Dermis microvascular lymphatic vessel endothelial cell (primary cell): ENCODE data around the gene HSD3B2. TPM values are rescaled to one million over a fixed set of nuclear protein-coding genes. Genes with fewer than 3 reads are reported as not detected.
"Not testable (repeated sequence)": the region's sequence is repeated elsewhere in the genome, so short reads cannot be mapped to it uniquely, and the experiment has no call there.

Experiments used
- DNase-seq, 2 donors: peaks; one replicate each; pipeline versions ENCODE4 v3.0.0 to v3.0.0-alpha.2; 2010; ENCODE audit warnings: low read depth in 2 of 2
- total RNA-seq: library from RNA; depleted of rRNA; stranded (reverse); fragments of >200 nt; gene quantifications from 2 replicates; pipeline ENCODE4 v1.2.1, GENCODE V29; 2014

The HSD3B2 gene
- total RNA-seq, result not detected in 2 replicates

DNA sequence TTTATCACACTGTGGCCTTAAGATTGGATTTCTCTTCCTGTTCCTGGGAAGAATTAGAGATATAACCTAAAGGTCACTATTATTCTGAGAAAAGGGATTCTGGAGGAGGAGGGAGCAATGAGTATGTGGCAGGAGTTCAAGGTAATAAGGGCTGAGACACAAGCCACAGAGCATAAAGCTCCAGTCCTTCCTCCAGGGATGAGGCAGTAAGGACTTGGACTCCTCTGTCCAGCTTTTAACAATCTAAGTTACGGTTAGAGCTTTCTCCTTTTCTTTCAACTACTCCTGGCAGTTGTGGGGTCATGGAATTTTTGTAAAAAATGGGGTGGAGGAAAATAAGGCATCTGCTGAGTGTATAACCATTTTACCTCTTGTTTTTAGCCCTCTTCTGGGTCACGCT lies at the start of gene HSD3B2:
Gene HSD3B2, plus strand, starts transcription at position 201 of the 400 bp plus-strand sequence. CDS start 270 bp downstream, outside the sequence.
- DNase-seq, result no peak

DNA sequence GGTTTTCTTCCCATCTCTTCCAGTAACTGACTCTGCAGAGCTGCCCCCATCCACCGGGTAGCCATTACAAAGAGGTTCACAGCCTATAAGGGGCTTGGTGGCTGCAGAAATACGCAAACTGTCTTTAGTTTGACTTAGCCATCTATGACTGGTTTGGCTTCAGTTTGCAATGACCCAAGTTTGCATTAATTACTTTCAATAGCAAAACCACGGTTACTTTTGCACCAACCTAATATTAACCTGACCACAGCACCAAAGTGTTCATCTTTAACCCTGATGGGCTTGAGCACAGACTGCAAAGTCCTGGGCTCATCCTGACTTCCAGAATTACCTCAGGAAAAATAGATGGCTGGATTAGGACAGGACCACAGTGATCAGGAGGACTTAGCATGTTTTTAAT lies 48.5 kb upstream of the HSD3B2 start:
- no peak for DNase-seq

DNA sequence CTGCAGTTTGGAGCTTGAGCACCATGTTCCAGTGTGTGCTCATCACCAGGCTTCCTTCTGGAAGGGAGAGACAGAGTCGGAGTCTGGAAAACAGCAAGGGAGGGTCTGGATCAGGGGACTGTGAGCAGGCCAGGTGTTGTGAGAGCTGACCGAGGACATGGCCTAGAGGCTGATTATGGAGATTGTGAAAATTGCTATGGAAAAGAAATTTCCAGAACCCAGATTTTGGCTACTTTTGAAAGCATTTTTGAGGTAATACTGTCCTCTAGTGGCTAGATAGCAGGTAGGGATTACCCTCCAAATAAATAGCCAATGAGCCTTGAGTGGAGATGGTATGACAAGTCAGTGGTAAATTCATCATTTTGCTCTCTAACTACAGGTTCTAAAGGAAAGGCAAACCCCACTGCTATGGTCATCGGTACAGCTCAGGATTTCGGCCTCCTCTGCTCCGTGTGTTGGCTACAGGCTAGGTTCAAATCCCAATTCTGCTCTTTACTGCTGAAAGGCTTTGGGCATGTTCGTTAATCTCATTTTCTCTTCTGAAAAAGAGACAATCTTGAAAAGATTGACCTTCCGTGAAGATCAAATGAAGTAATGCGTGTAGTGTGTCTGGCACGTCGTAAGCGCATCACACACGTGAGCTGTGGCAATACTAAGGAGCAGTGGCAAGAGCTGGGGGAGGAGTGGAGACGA lies 47.4 kb upstream of the HSD3B2 start:
- DNase-seq, result peak; percentile 12 to 44

DNA sequence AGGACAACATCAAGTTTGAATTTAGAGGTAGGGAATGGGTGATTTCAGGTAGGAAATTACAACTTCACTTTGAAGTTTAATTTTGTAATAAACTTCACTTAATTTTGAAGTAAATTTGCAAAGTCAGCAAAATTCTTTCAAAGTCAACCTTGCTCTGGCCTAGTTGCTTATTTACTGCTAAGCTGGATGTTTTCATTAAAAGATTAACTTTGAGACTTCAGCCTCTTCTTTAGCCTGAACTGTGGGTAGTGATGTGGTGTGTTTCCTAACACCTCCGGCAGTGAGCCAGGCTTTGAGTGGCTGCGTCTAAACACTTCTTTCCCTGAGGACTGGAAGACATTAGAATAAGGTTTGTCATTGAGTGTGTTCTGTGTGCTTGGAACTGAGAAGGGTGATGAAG lies 46.4 kb upstream of the HSD3B2 start, which contains the start of gene HAO2:
Gene HAO2, plus strand, starts transcription at position 232 of the 400 bp plus-strand sequence. CDS start 12,301 bp downstream, outside the sequence.
- DNase-seq, result no peak

DNA sequence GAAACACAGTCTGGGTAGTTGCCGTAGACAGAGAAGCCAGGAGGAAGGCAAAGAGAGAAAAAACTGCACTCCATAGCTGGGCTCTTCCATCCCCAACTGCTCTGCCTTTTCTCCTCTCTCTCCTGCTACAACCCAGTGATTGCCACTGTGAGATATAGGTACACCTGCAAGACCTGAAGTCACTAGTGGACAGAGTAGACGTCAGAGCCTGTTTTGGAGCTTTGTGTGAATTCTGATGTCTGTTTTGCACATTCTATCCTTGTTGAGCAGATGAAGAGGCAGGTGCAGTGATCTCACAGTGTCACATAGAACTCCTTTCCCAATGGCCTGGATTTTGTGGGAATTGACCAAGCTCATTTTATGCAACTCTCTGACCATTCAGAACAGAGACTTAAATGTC lies 44.2 kb upstream of the HSD3B2 start:
- DNase-seq, result no peak

DNA sequence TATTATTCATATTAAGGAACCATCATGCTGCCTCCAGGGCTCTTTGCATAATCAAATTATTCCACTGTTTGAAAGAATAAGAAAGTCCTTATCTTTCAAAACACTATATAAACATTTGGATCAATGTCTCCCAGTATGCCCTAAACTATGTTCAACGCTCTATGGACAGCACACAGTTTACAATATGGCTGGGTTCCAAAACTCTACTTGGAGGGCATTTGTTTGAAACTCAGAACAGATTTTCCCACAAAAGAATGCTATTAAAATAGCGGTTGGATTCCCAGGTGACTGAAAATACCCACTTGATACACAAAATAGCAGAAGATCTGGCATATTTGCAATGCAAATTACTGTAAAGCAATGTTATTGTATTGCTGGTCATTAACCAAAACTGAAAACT lies 43.1 kb upstream of the HSD3B2 start:
- DNase-seq, result no peak

DNA sequence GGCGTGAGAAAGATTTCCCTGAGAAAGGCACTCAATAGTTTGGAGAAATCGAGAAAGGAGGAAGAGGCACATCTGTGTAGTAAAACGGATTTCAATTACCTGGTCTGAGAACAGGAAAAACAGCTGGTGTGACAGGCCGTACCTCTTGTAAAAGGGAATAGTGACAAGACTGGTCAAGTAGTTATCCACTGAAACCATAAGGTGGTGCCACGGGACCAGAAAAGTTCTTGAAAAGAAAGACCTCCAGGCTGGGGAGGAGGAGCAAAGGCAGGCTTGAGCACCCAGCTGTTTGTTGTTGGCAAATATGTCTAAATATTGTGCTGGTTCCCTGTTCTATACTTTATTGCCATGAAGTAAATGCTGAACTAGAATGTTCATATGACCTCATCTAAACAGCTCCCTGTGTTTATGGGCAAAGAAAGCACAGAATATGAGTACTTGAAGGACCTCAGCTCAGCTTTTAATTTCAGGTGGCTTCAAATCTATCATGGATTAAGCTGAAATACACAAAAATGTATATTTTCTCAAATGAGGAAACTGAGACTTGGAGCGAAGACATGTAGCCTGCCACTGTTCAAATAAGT lies 42.4 kb upstream of the HSD3B2 start:
- peak in 1 of 2 donors; percentile 4 for DNase-seq

DNA sequence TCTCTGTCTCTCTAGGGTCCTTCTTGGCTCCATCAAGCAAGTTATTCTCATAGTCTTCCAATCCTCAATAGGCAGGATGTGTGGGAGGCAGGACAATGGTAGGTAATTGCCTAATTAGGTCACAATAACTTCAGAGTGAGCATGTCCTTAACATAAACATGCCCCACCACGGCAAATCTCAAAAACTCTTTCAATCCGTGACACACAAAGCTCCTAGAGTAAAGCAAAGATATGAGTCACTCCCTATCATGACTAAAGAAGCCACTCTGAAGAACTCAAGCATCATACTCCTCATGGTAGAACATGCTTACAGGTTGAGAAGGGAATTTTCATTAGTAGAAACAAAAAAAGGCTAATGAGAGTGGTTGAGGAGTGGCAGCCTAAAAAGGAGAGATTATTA lies 41.5 kb upstream of the HSD3B2 start:
- no peak for DNase-seq

DNA sequence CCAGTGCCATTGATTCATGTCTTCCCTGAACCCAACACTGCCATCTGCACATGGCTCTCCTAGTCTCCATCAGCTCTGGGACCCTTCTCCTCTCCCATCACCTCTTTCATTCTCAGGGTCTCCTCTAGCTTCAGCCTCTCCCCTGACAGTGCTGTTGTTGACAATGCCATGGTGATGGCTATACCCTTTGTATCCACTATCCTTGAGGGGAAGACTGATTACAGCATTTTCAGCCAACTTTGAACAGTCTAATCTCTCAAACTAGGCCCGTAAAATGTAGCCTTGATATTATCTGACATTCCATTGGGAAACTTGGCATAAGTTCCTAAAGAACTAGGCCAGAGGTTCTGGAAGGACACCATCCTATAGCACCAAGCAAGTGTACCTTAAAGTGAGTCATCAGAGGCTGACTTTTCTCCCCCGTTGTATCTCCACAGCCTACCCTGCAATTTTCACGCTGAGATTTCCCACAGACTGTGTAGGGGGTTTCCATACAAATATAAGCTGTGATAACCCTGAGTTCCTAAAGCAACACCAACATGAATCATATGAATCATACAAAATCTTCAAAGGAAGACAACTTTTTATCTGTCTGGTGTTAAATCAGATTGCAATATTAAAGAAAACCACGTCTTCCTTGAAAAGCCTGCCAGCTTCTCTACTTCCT lies 40.6 kb upstream of the HSD3B2 start:
- DNase-seq, result peak in 1 of 2 donors; percentile 22

DNA sequence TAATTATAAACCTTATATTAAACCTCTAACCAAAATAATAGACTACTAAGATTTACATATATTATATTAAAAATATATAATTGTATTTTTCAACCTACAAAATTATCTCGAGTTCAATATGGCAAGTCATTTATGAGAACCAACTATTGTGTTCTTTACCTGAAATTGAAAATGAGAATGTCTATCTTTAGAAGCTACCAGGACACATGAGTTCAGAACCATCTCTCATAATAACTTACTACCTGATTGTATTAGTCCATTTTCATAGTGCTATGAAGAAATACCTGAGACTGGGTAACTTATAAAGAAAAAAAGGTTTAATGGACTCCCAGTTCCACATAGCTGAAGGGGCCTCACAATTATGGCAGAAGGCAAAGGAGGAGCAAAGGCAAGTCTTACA lies 39.6 kb upstream of the HSD3B2 start:
- no peak for DNase-seq

DNA sequence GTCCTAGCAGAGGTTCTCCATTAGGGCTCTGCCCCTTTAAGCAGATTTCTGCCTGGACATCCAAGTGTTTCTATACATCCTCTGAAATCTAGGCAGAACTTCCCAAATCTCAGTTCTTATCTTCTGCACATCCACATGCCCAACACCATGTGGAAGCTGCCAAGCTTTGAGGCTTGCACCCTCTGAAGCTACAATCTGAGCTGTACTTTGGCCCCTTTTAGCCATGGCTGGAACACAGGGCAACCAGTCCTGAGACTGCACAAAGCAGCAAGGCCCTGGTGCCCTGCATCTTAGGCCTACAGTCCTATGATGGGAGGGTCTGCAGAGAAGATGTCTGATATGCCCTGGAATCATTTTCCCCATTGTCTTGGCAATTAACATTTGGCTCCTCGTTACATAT lies 38.4 kb upstream of the HSD3B2 start:
- DNase-seq, result no peak

DNA sequence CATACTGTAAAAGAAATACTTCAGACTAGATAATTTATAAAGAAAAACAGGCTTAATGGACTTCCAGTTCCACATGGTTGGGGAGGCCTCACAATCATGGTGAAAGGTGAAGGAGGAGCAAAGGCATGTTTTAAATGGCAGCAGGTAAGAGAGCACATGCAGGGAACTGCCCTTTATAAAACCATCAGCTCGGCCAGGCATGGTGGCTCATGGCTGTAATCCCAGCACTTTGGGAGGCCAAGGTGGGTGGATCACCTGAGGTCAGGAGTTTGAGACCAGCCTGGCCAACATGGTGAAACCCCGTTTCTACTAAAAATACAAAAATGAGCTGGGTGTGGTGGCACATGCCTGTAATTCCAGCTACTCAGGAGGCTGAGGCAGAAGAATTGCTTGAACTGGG lies 37.4 kb upstream of the HSD3B2 start:
- DNase-seq, result not testable (repeated sequence)

DNA sequence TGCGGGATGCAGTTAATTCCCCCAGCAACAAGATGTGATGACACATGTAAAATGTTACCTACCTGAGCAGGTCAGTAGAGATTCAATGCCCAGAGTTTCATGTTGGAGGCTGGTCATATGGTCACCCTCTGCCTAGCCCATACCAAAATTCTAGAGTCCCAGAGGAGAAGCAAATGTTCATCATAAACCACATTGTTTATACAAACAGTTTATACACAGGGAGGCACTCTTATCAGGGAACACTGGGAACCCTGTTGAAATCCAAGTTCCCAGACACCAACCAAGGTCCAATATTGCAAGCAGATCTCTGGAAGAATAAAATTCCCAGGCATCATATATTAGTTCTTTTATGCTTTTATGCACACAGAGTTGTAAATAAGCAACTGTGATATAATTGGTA lies 35.8 kb upstream of the HSD3B2 start:
- no peak for DNase-seq

DNA sequence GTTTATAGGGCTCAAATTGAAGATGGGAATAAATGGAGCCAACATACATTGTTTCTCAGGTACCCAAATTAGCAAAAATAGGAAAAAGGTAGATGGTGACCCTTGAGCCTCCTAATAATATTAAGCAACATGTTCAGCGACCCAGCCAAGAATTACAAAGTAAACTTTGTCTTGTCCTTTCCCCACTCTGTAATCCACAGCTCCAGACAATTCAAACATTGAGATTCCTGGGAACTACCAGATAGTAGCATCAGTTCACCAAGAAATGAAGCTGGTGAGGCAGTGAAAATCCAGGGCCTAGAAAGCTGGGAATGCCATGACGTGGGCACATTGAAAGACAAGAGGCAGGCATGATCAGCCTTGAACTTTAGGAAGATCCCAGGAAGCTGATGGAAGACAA lies 34.6 kb upstream of the HSD3B2 start:
- DNase-seq, result no peak

DNA sequence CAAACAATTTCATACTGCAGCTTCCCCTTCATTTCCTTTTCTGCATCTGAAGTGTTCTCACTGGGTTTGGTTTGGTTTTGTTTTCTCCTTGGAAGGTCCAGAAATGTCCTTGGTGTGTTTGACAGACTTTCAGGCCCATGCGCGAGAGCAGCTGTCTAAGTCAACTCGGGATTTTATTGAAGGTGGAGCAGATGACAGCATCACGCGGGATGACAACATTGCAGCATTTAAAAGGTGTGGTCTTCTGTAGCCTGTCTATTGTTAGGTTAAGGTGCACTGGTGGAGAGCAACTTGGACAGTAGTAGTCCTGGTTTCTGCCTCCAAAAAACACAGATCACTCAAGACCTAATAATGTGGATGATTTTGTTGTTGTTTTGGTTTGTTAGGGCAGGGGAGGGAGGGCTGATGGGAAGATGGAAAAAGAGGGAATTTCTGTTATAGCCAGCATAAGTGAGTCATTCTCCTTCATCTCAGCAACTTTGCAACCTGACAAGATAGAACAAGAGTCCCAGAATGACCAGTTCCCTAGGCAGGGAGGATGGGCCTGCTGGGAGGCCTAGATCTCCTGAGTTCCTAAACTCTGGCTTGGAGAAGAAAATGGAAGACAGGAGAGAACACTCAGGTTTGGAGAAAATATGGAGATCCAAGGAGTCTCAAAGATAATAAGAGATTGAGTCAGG lies 33.8 kb upstream of the HSD3B2 start:
- DNase-seq, result no peak

DNA sequence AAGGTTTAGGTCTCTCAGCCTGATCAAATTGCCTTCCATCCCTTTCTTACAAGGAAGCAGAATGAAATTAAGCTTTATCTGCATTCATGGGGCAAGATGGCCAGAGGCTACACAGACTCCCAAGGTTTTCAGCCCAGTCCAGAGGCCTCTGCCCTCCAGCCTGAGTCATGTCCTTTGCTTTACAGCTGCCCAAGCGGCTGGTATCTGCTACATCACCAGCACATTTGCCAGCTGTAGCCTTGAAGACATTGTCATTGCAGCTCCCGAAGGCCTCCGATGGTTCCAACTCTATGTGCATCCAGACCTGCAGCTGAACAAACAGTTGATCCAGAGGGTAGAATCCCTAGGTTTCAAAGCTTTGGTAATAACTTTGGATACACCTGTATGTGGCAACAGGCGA lies 30.4 kb upstream of the HSD3B2 start:
- DNase-seq, result no peak

DNA sequence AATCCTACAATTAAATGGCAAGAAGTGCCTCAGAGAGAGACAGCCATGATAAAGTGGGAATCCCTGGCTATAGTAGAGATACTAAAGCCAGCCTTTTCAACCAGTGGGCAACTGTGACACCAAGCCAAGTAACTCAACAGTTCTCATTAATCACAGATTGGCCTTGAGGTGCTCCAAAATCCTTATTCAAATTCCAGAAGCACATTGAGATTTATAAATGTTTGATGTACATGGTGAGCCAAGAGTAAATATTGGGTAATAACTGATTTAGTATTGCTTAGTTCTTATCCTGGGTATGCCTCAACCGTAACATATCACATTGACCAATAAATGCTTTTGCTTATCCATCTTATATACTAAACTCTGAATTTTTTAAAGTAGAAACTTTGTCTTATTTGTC lies 29.3 kb upstream of the HSD3B2 start:
- DNase-seq, result no peak

DNA sequence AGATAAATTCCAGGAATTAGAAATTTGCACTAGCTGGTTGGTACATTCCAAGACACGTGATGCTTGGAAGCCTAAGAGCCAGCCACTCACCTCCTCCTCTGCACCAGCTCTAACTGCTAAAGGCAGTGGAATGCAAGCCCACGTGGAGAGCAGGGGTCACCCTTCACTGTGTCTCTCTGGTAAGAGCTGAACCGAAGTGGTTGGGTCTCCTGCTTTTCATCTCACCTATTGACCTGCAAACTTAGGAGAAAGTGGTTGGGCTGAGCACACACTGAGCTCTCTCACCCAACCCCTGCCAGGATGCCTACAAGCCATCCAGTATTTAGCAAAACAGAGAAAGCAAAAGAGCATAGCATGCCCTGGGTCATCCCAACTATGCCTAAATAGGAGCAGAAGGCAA lies 27.1 kb upstream of the HSD3B2 start:
- no peak for DNase-seq

DNA sequence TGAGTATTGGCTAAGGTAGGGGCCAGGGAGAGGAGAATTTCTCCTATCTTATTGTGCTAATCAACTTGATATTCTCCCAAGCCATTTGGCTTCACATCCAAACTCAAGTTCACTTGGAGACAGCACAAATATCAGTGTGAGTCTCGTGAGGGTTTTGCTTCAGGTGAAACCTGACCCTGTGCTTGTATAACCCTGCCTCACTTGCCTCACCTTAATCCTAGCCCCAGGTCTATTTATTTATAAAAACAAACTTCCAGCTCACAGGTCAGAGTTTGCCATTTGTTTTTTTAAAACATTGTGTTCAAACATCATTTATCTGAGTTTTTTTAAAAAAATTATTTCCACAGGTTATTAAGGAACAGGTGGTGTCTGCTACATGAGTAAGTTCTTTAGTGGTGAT lies 26.5 kb upstream of the HSD3B2 start:
- no peak for DNase-seq

DNA sequence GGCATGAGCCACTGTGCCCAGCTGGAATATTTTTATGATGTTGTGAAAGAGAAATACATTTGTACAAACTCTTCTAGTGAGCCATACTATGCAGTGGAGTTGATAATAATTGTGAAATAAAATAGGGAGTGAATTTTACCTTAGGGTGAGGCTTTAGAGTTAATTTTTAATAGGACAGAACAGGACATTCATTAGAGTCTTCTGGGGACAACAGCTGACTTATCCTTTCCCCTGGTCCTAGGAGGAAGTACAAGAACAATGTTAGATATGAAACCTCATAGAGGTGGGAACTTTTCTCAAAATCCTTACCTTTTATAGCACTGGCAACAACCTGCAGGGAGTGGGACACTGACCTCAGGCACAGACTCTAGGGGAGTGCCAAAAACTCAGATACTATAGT lies 24.4 kb upstream of the HSD3B2 start:
- no peak for DNase-seq

DNA sequence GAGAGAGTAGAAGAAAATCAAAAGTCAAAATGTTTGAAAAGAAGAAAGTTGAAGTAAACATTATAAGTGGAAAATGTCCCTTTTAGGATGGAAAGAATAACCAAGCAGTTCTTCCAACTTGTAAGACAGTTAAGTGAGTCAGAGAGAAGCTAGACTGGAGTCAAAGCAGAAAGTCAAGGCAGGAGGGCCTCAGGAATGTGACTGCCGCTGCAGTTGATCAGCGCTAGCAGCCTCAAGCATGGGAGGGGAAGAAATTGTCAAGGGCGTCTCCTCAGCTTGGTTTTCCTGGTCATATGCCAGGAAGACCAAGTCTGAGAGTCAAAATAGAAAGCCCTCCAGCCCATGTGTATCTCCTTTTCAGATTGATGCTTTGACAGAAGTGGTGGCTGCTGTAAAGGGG lies 23.2 kb upstream of the HSD3B2 start:
- no peak for DNase-seq

DNA sequence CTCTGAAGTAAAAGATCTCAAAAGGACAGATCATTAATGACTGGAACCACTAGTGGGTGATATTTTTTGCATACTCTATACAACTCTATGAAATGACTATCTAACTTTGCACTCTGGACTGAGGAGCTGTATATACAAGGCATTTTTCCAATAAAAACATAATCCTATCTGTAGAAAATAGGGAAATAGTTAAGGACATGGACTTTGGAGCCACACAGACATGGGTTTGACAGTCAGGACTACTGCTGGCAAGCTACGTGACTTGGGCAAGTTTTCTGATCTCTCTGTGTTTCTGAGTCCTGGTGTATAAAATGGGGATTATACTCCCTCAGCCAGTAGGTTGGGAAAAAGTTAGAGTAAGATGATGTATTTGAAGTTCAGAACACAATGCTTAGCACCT lies 20.9 kb upstream of the HSD3B2 start:
- no peak for DNase-seq
